ENCODE results near the gene SLC41A3.
A peak's percentile ranks its signal among the peaks of the same experiment; 100 is the strongest.
"Not testable (repeated sequence)": the region's sequence is repeated elsewhere in the genome, so short reads cannot be mapped to it uniquely, and the experiment has no call there.

SLC41A3 gene

GRCh38 chr3:125984951-125985350 is 99.0 kb downstream of the SLC41A3 start:
- DNase-seq = not testable (repeated sequence)

GRCh38 chr3:125977104-125977503 is 106.8 kb downstream of the SLC41A3 start:
- DNase-seq = not testable (repeated sequence)

GRCh38 chr3:125976003-125976390 is 107.9 kb downstream of the SLC41A3 start:
- not testable (repeated sequence) for DNase-seq

GRCh38 chr3:125975245-125976002 is 108.5 kb downstream of the SLC41A3 start:
- not testable (repeated sequence) for DNase-seq

- peak; percentile 30 for DNase-seq
These were observed 111.7 kb downstream of the SLC41A3 start for GRCh38 chr3:125971997-125972944.

GRCh38 chr3:125968701-125969592 is 115.0 kb downstream of the SLC41A3 start, which contains the start of gene ROPN1B:
Gene ROPN1B (plus strand): TSS chr3:125969178. CDS start chr3:125972055, 2,877 bp downstream.
- not testable (repeated sequence) for DNase-seq

- not testable (repeated sequence) for DNase-seq
These were observed 115.8 kb downstream of the SLC41A3 start for GRCh38 chr3:125968121-125968520.

GRCh38 chr3:125967156-125967555 is 116.8 kb downstream of the SLC41A3 start:
- DNase-seq = no peak

GRCh38 chr3:125965505-125965904 is 118.4 kb downstream of the SLC41A3 start:
- DNase-seq = no peak

GRCh38 chr3:125963834-125964233 is 120.1 kb downstream of the SLC41A3 start:
- not testable (repeated sequence) for DNase-seq

GRCh38 chr3:125961289-125961589 is 122.7 kb downstream of the SLC41A3 start:
- no peak for DNase-seq

- DNase-seq = no peak
These were observed 123.3 kb downstream of the SLC41A3 start for GRCh38 chr3:125960456-125961288.

- no peak for DNase-seq
These were observed 123.9 kb downstream of the SLC41A3 start for GRCh38 chr3:125960066-125960424.

GRCh38 chr3:125959317-125960065 is 124.4 kb downstream of the SLC41A3 start:
- DNase-seq = no peak

GRCh38 chr3:125958511-125959316 is 125.2 kb downstream of the SLC41A3 start:
- DNase-seq = no peak

GRCh38 chr3:125957674-125958510 is 126.0 kb downstream of the SLC41A3 start:
- DNase-seq = no peak

GRCh38 chr3:125957020-125957419 is 126.9 kb downstream of the SLC41A3 start:
- not testable (repeated sequence) for DNase-seq
